H1 (cell line): ENCODE measurements around the gene HFE. TPM values are rescaled to one million over a fixed set of nuclear protein-coding genes. Genes with fewer than 3 reads are reported as not detected.

ENCODE experiments used
- CTCF ChIA-PET: fragments of 300-600 bp; sonication (Branson Sonifier 250); formaldehyde crosslinking; loops from one replicate; lab custom pipeline; 2021; ENCODE audit not compliant: partially characterized antibody; lab: Charles Lee
- POLR2A ChIA-PET: fragments of 300-600 bp; sonication (Branson Sonifier 250); formaldehyde crosslinking; loops from one replicate; lab custom pipeline; 2021; ENCODE audit warnings: inconsistent platforms; ENCODE audit not compliant: partially characterized antibody; lab: Charles Lee
- DNase-seq, 2 experiments: peaks; one replicate each; pipeline versions ENCODE4 v3.0.0 to v3.0.0-alpha.2; 2010 to 2022; ENCODE audit warnings: low spot score in 2 of 2, low read depth in 1 of 2, mixed read lengths in 1 of 2
- FAIRE-seq: peaks from 2 replicates; lab custom pipeline; 2011; peaks lifted over from hg19 to GRCh38; lab: Jason Lieb, UNC
- H2AFZ ChIP-seq: 2 replicates; pipeline ENCODE4 v1.8.1; 2012; ENCODE audit warnings: low read length, inconsistent platforms
- H2AK5ac ChIP-seq: 2 replicates; pipeline ENCODE4 v1.6.1; 2013; ENCODE audit warnings: low read depth, low read length
- H2BK120ac ChIP-seq: replicated peaks from 2 replicates; pipeline ENCODE3; 2013; ENCODE audit warnings: low read depth, low read length, inconsistent platforms
- H2BK12ac ChIP-seq: 2 replicates; pipeline ENCODE4 v1.6.1; 2013; ENCODE audit warnings: low read depth, low read length
- H2BK15ac ChIP-seq: 2 replicates; pipeline ENCODE4 v1.6.1; 2013; ENCODE audit warnings: low read length
- H2BK20ac ChIP-seq: 2 replicates; pipeline ENCODE4 v1.6.1; 2013; ENCODE audit warnings: low read length
- H2BK5ac ChIP-seq: 2 replicates; pipeline ENCODE4 v1.6.1; 2013; ENCODE audit warnings: low read depth, low read length
- H3K14ac ChIP-seq: 2 replicates; pipeline ENCODE4 v1.6.1; 2013; ENCODE audit warnings: inconsistent platforms; ENCODE audit not compliant: insufficient read length
- H3K18ac ChIP-seq: 2 replicates; pipeline ENCODE4 v1.6.1; 2013; ENCODE audit warnings: low read length; ENCODE audit errors: extremely low read depth
- H3K23ac ChIP-seq: 2 replicates; pipeline ENCODE4 v1.6.1; 2013; ENCODE audit warnings: inconsistent platforms; ENCODE audit not compliant: insufficient read length
- H3K23me2 ChIP-seq: 2 replicates; pipeline ENCODE4 v1.6.1; 2013; ENCODE audit warnings: low read depth, low read length
- H3K27ac ChIP-seq: 2 replicates; pipeline ENCODE4 v1.6.1; 2011; ENCODE audit warnings: low read depth, low read length, inconsistent platforms
- H3K27me3 ChIP-seq, 4 experiments: replicated peaks in 1 of 4; 1 replicate in 1 of 4; 2 replicates in 3 of 4; pipeline versions ENCODE4 v1.6.1 to v1.8.1; 2011 to 2013; ENCODE audit warnings: low read length in 3 of 4, mild to moderate bottlenecking in 3 of 4, inconsistent platforms in 2 of 4, mixed read lengths in 2 of 4, moderate library complexity in 1 of 4; ENCODE audit not compliant: control insufficient read depth in 3 of 4, insufficient read depth in 3 of 4; ENCODE audit errors: extremely low read depth in 1 of 4
- H3K36me3 ChIP-seq, 4 experiments: 2 replicates each; pipeline versions ENCODE4 v1.6.1 to v1.8.1; 2011 to 2013; ENCODE audit warnings: mild to moderate bottlenecking in 4 of 4, low read length in 3 of 4, moderate library complexity in 2 of 4, control low read depth in 1 of 4, inconsistent platforms in 1 of 4; ENCODE audit not compliant: insufficient read depth in 4 of 4, control insufficient read depth in 2 of 4
- H3K4ac ChIP-seq: replicated peaks from 2 replicates; pipeline ENCODE3; 2013; ENCODE audit warnings: low read length, low read depth, mixed read lengths, inconsistent platforms; ENCODE audit not compliant: insufficient read length
- H3K4me1 ChIP-seq, 4 experiments: replicated peaks in 1 of 4; 1 replicate in 1 of 4; 2 replicates in 3 of 4; pipeline versions ENCODE4 v1.6.1 to v1.8.1; 2011 to 2013; ENCODE audit warnings: low read length in 3 of 4, inconsistent platforms in 2 of 4, mixed read lengths in 1 of 4; ENCODE audit not compliant: insufficient read depth in 4 of 4, control insufficient read depth in 3 of 4
- H3K4me2 ChIP-seq, 2 experiments: 2 replicates each; pipeline versions ENCODE4 v1.6.1 to v1.8.1; 2011 to 2013; ENCODE audit warnings: low read depth in 2 of 2, low read length in 2 of 2, control low read depth in 1 of 2, inconsistent platforms in 1 of 2, mild to moderate bottlenecking in 1 of 2; ENCODE audit not compliant: insufficient read depth in 1 of 2
- H3K4me3 ChIP-seq, 4 experiments: fragments of 200-600, 300-600 bp in 1 of 4; sonication (generic), shearing (Covaris generic), sonication (Bioruptor Twin) in 1 of 4; 2 replicates each; pipeline versions ENCODE4 v1.5.1 to v1.8.1; 2011 to 2016; ENCODE audit warnings: low read length in 4 of 4, low read depth in 3 of 4, control low read depth in 2 of 4, inconsistent platforms in 2 of 4, mild to moderate bottlenecking in 2 of 4, mixed read lengths in 1 of 4, moderate library complexity in 1 of 4; ENCODE audit not compliant: insufficient read depth in 2 of 4; ENCODE audit errors: extremely low read depth in 1 of 4
- H3K56ac ChIP-seq: replicated peaks from 2 replicates; pipeline ENCODE3; 2013; ENCODE audit warnings: low read depth, mild to moderate bottlenecking, mixed read lengths, low read length, inconsistent platforms; ENCODE audit not compliant: insufficient read length
- H3K79me1 ChIP-seq: 2 replicates; pipeline ENCODE4 v1.6.1; 2013; ENCODE audit warnings: low read depth, low read length, control low read depth
- H3K79me2 ChIP-seq, 2 experiments: 2 replicates each; pipeline versions ENCODE4 v1.6.1 to v1.8.1; 2012 to 2013; ENCODE audit warnings: low read length in 2 of 2, mild to moderate bottlenecking in 2 of 2, inconsistent platforms in 1 of 2; ENCODE audit not compliant: insufficient read depth in 2 of 2, control insufficient read depth in 1 of 2
- H3K9ac ChIP-seq, 4 experiments: replicated peaks in 1 of 4; 1 replicate in 1 of 4; 2 replicates in 3 of 4; pipeline versions ENCODE4 v1.6.1 to v1.8.1; 2011 to 2013; ENCODE audit warnings: low read depth in 3 of 4, low read length in 3 of 4, control low read depth in 2 of 4, mild to moderate bottlenecking in 2 of 4, moderate library complexity in 2 of 4, inconsistent platforms in 1 of 4; ENCODE audit errors: extremely low read depth in 1 of 4
- H3K9me3 ChIP-seq, 2 experiments: 2 replicates each; pipeline versions ENCODE4 v1.6.1 to v1.8.1; 2012 to 2013; ENCODE audit warnings: mild to moderate bottlenecking in 2 of 2, moderate library complexity in 2 of 2, control low read depth in 1 of 2, inconsistent platforms in 1 of 2, low read depth in 1 of 2, low read length in 1 of 2, mixed read lengths in 1 of 2; ENCODE audit not compliant: insufficient read depth in 2 of 2
- H4K20me1 ChIP-seq, 2 experiments: replicated peaks in 1 of 2; 2 replicates each; pipeline versions ENCODE3 to v1.8.1; 2011 to 2013; ENCODE audit warnings: inconsistent platforms in 2 of 2, low read length in 2 of 2, mild to moderate bottlenecking in 1 of 2; ENCODE audit not compliant: insufficient read depth in 2 of 2, control insufficient read depth in 1 of 2
- H4K5ac ChIP-seq: 2 replicates; pipeline ENCODE4 v1.6.1; 2013; ENCODE audit warnings: low read length, low read depth, mixed read lengths, inconsistent platforms; ENCODE audit not compliant: insufficient read length
- H4K8ac ChIP-seq: 2 replicates; pipeline ENCODE4 v1.8.0; 2013; ENCODE audit warnings: mild to moderate bottlenecking, moderate library complexity, low read length, inconsistent platforms; ENCODE audit not compliant: insufficient read depth; ENCODE audit errors: extremely low read depth
- H4K91ac ChIP-seq: replicated peaks from 2 replicates; pipeline ENCODE3; 2013; ENCODE audit warnings: low read length, mixed read lengths, inconsistent platforms; ENCODE audit not compliant: insufficient read length
- ASH2L ChIP-seq: fragments of 200-600, 300-600 bp; sonication (generic); IDR thresholded peaks from one replicate; pipeline ENCODE4 v1.7.1; 2017; ENCODE audit warnings: low read length
- EGR1 ChIP-seq: IDR thresholded peaks from 2 replicates; pipeline ENCODE4 v1.6.1; 2011; ENCODE audit warnings: low read depth, low read length, borderline replicate concordance
- GABPA ChIP-seq: IDR thresholded peaks from 2 replicates; pipeline ENCODE4 v1.6.1; 2011; ENCODE audit warnings: mild to moderate bottlenecking, low read length, moderate library complexity, borderline replicate concordance; ENCODE audit not compliant: insufficient read depth
- KDM4A ChIP-seq: IDR thresholded peaks from one replicate; pipeline ENCODE4 v1.7.1; 2012; ENCODE audit warnings: low read depth, mild to moderate bottlenecking, moderate library complexity, low read length, inconsistent platforms; ENCODE audit not compliant: severe bottlenecking
- POLR2A ChIP-seq, 2 experiments: IDR thresholded peaks; 1 replicate in 1 of 2; 2 replicates in 1 of 2; pipeline ENCODE4 v1.6.1; 2011; ENCODE audit warnings: low read depth in 2 of 2, low read length in 2 of 2, mild to moderate bottlenecking in 2 of 2; ENCODE audit errors: control extremely low read depth in 1 of 2
- POLR2AphosphoS5 ChIP-seq: IDR thresholded peaks from 2 replicates; pipeline ENCODE4 v1.6.1; 2011; ENCODE audit warnings: low read depth, low read length
- TAF1 ChIP-seq: IDR thresholded peaks from 2 replicates; pipeline ENCODE4 v1.6.1; 2011; ENCODE audit warnings: mild to moderate bottlenecking, low read depth, low read length
- TBP ChIP-seq: IDR thresholded peaks from 2 replicates; pipeline ENCODE4 v1.6.1; 2011; ENCODE audit warnings: low read depth, low read length, improper control_type of control experiment
- WGBS, 2 experiments: shearing (Covaris generic) in 1 of 2; methylation state at CpG; one replicate each; pipeline versions ENCODE4 v1.1.6 to v1.1.7; 2013 to 2015; ENCODE audit warnings: low lambda C conversion rate in 2 of 2, mixed read lengths in 2 of 2, inconsistent platforms in 1 of 2, low coverage in 1 of 2, missing lambda C conversion rate in 1 of 2; ENCODE audit not compliant: insufficient replicate concordance in 2 of 2, insufficient coverage in 1 of 2, insufficient read length in 1 of 2; ENCODE audit errors: extremely low coverage in 1 of 2, missing lambda C conversion rate in 1 of 2; 5-methylcytosine and 5-hydroxymethylcytosine counted together
- long read RNA-seq, 2 experiments: library from RNA in 1 of 2; library from capped mRNA in 1 of 2; stranded (forward); transcript quantifications; one replicate each; pipeline ENCODE4 v2.0.0, GENCODE V29; 2021; ENCODE audit warnings: inconsistent platforms in 1 of 2
- polyA minus RNA-seq, 3 experiments: library from RNA; depleted of rRNA, polyadenylated mRNA; stranded (reverse); fragments of >200 nt; gene quantifications; 1 replicate in 2 of 3; 2 replicates in 1 of 3; pipeline ENCODE4 v1.2.3, GENCODE V29; 2011
- polyA plus RNA-seq, 7 experiments: library from polyadenylated mRNA; depleted of rRNA in 3 of 7; stranded (reverse) in 5 of 7; unstranded in 2 of 7; fragments of >200 nt in 5 of 7; fragments of 200-250 nt in 2 of 7; gene quantifications; 1 replicate in 5 of 7; 2 replicates in 1 of 7; 4 replicates in 1 of 7; pipeline versions ENCODE4 v1.2.1 to v1.2.3, GENCODE V29; 2011 to 2013; ENCODE audit warnings: missing spikeins in 2 of 7, mixed read lengths in 2 of 7
- total RNA-seq: library from RNA; stranded (reverse); fragmentation: NEBNext Ultra II Directional; extraction: Animal tissue kit (Norgen Biotek cat#: 25700); gene quantifications from 2 replicates; pipeline ENCODE4 v1.2.1, GENCODE V29; 2021

HFE gene, protein sequence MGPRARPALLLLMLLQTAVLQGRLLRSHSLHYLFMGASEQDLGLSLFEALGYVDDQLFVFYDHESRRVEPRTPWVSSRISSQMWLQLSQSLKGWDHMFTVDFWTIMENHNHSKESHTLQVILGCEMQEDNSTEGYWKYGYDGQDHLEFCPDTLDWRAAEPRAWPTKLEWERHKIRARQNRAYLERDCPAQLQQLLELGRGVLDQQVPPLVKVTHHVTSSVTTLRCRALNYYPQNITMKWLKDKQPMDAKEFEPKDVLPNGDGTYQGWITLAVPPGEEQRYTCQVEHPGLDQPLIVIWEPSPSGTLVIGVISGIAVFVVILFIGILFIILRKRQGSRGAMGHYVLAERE
- total RNA-seq (1.6 and 2.0 TPM in 2 replicates), polyA plus RNA-seq (2011; rRNA removed) (0.80 and 1.6 TPM in 2 replicates), polyA minus RNA-seq (2011; rRNA and poly(A)+ RNA removed) (3.2 and 3.4 TPM in 2 replicates)
- 2.0 TPM for polyA plus RNA-seq (2011; cell fraction: cytosol; rRNA removed)
- polyA plus RNA-seq (2011; cell fraction: nucleus; rRNA removed): 2.1 TPM
- polyA plus RNA-seq (2012, experiment 1 of 2): 1.9 to 3.3 TPM (median 2.0 TPM) in 4 replicates
- 0.33 TPM for polyA plus RNA-seq (2012, experiment 2 of 2)
- polyA plus RNA-seq (2013, experiment 1 of 2): 0.95 TPM
- 1.4 TPM for polyA plus RNA-seq (2013, experiment 2 of 2)
- 1.5 TPM for polyA minus RNA-seq (2011; cell fraction: cytosol; rRNA and poly(A)+ RNA removed)
- polyA minus RNA-seq (2011; cell fraction: nucleus; rRNA and poly(A)+ RNA removed): 3.6 TPM
- long read RNA-seq, experiment 1: 0 reads
- long read RNA-seq, experiment 2: 0 reads

DNA sequence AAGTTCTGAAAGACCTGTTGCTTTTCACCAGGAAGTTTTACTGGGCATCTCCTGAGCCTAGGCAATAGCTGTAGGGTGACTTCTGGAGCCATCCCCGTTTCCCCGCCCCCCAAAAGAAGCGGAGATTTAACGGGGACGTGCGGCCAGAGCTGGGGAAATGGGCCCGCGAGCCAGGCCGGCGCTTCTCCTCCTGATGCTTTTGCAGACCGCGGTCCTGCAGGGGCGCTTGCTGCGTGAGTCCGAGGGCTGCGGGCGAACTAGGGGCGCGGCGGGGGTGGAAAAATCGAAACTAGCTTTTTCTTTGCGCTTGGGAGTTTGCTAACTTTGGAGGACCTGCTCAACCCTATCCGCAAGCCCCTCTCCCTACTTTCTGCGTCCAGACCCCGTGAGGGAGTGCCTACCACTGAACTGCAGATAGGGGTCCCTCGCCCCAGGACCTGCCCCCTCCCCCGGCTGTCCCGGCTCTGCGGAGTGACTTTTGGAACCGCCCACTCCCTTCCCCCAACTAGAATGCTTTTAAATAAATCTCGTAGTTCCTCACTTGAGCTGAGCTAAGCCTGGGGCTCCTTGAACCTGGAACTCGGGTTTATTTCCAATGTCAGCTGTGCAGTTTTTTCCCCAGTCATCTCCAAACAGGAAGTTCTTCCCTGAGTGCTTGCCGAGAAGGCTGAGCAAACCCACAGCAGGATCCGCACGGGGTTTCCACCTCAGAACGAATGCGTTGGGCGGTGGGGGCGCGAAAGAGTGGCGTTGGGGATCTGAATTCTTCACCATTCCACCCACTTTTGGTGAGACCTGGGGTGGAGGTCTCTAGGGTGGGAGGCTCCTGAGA lies at the start of gene HFE:
Gene HFE (plus strand): TSS at position 146 of the 832 bp plus-strand sequence. CDS start 12 bp downstream, at position 158.
- H3K79me2 ChIP-seq: no peaks in the 10 kb centered on the region
- H3K9ac ChIP-seq: peak within 1 kb of the TSS; percentile 26 to 35 (median 27)
- WGBS, 2 experiments: 4% methylated on average over 39 of the region's 41 CpGs; no CpG with 5 or more reads in 1 of the 2 experiments
- 0 out of 8 replicates have a peak, but pooled peaks cover 0 to 3% (median 0%) of the 10 kb centered on the region in 4 experiments for H3K36me3 ChIP-seq
- peaks cover 0 to 5% (median 1%) of the 10 kb centered on the region in 4 experiments; a peak in 3 of 7 replicates for H3K4me1 ChIP-seq
- no peak within 1 kb of the TSS for H2BK15ac ChIP-seq
- no peaks in the 10 kb centered on the region for H4K20me1 ChIP-seq
- H3K27me3 ChIP-seq: no peaks in the 10 kb centered on the region
- H4K5ac ChIP-seq: peak within 1 kb of the TSS; percentile 83
- H4K91ac ChIP-seq: peak within 1 kb of the TSS; percentile 16
- H3K23me2 ChIP-seq: peaks cover 2% of the 10 kb centered on the region; the same call in 1 of the 2 replicates
- H4K8ac ChIP-seq: peak within 1 kb of the TSS; percentile 47
- peak within 1 kb of the TSS; percentile 78; the same call in 1 of the 2 replicates for H2AFZ ChIP-seq
- no peak within 1 kb of the TSS for H3K56ac ChIP-seq
- peak in 1 of 2 experiments; percentile 73 for DNase-seq
- H2BK20ac ChIP-seq: no peak within 1 kb of the TSS
- H2BK120ac ChIP-seq: no peak within 1 kb of the TSS
- H3K4me2 ChIP-seq: peak within 1 kb of the TSS; percentile 68 to 81
- no peak within 1 kb of the TSS for H3K23ac ChIP-seq
- CTCF ChIA-PET: interaction anchor here (0.8 to 16.0 kb wide), 10 partner anchors 8 to 62 kb away, joined by 3 to 481 read pairs (median 4); a partner anchor contains a TSS
- H3K4ac ChIP-seq: no peak within 1 kb of the TSS
- no peak within 1 kb of the TSS for H3K27ac ChIP-seq
- H3K14ac ChIP-seq: no peak within 1 kb of the TSS
- FAIRE-seq: no peak
- H2BK12ac ChIP-seq: no peak within 1 kb of the TSS
- peak within 1 kb of the TSS; percentile 48 to 65 (median 62) for H3K4me3 ChIP-seq
- no peaks in the 10 kb centered on the region for H3K79me1 ChIP-seq
- H2AK5ac ChIP-seq: no peak within 1 kb of the TSS
- POLR2A ChIA-PET: interaction anchor here (0.6 to 4.3 kb wide), 20 partner anchors 10 to 169 kb away, joined by 3 to 23 read pairs (median 4); a partner anchor contains a TSS
- H3K9me3 ChIP-seq: no peaks in the 10 kb centered on the region
- 0 out of 2 replicates have a peak within 1 kb of the TSS, but pooled peaks have one; percentile 12 for H2BK5ac ChIP-seq
- H3K18ac ChIP-seq: peak within 1 kb of the TSS; percentile 75
- peak; percentile 9; the same call in 1 of the 2 replicates for TF ChIP-seq TBP
- TF ChIP-seq TAF1: peak; percentile 48; the same call in 1 of the 2 replicates
- no peak for TF ChIP-seq GABPA
- 0 out of 2 replicates have a peak, but pooled peaks have one; percentile 23 for TF ChIP-seq POLR2AphosphoS5
- TF ChIP-seq EGR1: no peak
- peak; percentile 61 for TF ChIP-seq KDM4A
- peak; percentile 85 for TF ChIP-seq ASH2L
- peak in 1 of 2 experiments; percentile 55; a peak in 1 of 3 replicates for TF ChIP-seq POLR2A (IDR thresholded peaks at IDR 0.05; ENCODE audit: control extremely low read depth in 1 of 2, low read depth in 2 of 2, low read length in 2 of 2)
